GM10847 (cell line): ENCODE measurements around the gene CRHR1.

Experiments
- POLR2A ChIP-seq: IDR thresholded peaks from 2 replicates; pipeline ENCODE4 v1.6.1; 2011; ENCODE audit not compliant: insufficient read length; ENCODE audit errors: extremely low read depth

Gene CRHR1

DNA sequence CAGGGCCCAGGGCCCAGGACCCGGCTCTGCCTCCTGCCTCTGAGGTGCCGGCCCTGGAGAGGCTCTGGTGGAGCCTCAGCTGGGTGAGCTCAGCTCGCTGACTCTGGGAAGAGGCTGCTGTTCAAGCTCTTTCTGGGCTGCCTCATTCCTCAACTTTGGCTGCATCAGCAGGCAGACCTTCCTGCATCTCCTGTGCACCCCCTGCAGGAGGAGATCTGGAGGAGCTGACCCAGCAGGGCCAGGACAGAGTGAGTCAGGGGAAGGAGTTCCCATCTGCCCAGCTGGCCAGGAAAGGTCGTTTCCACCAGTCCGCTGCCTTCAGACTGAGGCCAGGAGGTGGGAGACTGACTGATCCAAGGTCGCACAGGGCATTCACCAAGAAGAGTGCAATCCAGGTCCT lies 10.7 kb downstream of the CRHR1 start:
- no peak for TF ChIP-seq POLR2A

DNA sequence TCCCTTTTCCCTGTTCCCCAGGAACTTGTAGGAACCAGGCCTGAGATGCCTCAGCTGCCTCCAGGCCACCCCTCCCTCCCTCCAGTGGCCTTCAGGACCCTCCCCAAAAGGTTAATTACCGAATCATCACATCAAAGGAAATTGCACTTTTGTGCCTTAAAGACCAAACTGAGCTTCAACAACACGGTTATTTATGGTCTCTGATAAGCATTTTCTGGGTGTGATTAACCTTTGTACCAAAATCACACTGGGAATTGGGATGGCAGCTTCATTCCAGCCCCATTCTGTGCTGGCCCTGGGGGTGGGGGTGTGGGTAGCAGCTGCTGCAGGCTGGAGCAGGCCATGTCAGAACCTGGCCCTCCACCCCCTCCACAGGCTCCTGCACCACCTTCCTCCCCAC lies 16.7 kb downstream of the CRHR1 start:
- TF ChIP-seq POLR2A: no peak

DNA sequence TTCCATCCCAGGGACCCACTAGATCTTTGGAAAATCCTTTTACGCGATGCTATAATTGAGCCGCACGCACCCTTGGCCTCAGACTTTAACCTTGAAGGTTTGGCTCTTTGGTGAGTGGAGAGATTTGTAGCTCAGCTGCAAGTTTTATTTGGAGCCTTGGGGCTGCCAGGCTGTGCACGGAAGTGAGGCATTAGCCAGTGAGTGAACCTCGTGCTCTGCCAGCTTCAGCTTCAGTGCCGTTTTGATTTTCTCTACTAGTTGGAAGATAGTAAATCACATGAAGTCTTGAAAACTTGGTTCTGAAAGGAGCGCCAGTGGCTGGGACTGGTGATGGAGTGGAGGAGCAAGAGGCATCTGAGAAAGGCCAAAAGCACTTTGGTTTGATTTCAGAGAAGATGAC lies 17.3 kb downstream of the CRHR1 start:
- no peak for TF ChIP-seq POLR2A

DNA sequence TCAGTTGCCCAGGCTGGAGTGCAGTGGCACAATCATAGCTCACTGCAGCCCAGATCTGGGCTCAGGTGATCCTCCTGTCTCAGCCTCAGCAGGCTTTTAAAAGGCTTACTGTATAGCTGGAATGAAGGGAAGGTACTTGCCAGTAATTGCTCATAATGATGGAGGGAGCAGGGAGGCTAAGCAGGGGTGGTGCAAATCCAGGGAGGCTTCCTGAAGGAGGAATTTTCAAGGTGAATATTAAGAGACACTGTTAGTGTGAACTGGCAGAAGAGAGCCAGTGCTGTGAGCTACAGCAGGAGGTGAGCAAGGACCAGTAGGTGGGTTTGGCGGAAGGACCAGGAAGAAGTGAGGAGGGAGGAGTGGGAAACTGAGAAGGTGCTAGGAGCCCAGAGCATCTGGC lies 24.7 kb downstream of the CRHR1 start:
- no peak for TF ChIP-seq POLR2A

DNA sequence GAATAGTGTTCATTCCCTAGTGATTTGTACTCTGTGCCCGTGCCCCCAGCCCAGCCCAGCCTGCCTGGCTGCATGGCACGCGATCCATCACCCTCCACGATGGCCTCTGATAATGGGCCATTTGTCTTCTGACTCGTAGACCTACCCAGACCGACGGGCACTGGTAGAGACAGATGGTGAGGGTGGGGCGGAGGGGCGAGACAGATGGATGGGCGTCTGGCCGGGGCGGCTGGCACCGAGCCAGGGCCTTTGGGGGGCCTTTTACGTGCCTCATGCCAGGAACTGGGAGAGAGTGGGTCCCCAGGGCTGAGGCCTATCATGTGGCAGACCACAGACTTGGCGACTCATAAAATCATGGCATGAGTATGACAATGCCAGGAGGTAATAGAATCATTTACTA lies 25.4 kb downstream of the CRHR1 start:
- no peak for TF ChIP-seq POLR2A

DNA sequence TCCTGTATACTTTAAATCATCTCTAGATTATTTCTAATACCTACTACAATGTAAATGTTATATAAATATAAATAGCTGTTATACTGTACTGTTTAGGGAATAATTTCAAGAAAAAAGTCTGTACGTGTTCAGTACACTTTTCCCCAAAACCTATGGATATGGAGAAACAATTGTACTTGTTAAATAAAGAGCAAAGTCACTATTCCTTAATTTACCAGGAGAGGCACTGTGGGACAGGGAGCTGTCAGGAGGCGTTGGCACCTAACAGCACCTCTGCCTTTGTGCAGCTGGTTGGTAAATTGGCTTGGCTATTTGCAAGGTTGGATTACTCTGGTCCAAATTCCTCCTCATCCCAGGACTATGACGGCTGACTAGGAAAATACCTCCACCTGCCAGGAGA lies 28.0 kb downstream of the CRHR1 start:
- no peak for TF ChIP-seq POLR2A

DNA sequence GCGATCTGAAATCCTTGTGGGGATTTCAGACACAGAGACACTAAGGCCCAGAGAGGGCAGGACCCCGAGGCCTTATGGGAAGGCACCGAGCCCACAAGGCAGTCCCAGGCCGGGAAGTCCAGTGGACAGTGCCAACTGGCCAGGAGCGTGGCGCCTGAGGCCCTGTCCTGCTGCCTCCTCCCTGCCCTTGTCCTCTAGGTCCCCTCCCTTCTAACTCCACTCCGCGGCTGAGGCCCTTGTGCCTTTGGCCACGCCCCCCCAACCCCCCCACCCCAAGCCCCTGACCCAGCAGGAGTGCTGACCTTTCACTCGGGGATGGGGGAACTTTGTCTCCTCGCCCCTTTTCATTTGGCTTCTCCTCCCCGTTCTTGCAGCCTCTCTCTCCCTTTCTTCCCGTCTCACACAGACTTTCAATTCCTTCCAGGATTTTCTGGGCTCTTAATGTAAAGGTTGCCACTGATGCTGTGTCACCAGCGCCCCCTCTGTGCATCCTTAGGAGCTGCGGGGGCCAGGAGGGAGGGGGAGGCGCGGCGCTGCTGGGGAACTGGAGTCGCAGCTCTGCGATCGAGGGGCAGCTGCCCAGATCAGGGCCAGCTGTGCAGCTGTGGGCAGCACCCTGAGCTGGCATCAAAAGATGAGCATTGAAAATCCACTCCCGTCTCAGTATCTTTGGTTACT lies 29.1 kb downstream of the CRHR1 start:
- TF ChIP-seq POLR2A: no peak

DNA sequence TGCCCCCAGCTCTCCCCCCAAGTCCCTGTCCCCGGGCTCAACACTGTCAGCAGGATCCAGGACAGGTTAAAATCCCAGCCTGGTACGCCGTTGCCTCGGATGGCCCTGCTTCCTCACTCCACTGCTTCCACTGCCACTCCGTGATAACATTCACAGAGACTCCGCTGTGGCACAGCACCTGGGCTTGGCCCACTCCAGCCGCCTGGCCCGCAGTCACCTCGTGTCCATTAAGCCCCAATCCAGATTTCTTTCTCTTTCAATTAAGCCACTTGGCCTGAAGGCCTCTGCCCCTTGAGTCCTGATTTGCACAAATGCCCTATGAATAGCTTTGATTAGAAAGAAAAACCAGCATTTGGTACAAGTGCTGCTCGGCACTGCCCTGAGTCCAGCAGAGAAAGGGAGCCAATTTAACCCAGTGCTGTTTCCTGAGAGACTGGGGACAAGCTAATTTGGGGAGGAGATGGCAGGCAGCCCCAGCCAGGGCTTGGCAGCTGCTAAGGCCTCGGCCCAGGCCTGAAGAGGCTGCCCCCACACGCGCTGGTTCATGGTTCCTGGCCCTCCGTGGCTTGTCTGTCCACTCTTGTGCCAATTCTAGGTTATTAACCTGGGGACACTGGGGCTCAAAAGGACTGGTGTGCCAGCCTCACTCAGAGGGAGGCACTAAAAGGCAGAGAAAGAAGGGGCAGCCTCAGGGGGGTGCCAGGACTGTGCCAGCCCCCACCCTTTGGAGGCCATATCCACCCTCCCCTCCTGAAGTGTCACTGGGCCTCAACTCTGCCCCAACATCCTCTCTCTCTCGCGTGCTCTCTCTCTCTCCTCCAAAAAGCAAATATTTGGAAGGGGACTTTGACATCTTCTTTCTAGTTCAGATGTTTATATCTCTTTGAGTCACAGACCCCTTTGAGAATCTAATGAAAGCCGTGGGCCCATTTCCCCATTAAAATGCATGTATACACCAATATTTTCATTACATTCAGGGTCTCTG lies 30.8 kb downstream of the CRHR1 start:
- TF ChIP-seq POLR2A: no peak

DNA sequence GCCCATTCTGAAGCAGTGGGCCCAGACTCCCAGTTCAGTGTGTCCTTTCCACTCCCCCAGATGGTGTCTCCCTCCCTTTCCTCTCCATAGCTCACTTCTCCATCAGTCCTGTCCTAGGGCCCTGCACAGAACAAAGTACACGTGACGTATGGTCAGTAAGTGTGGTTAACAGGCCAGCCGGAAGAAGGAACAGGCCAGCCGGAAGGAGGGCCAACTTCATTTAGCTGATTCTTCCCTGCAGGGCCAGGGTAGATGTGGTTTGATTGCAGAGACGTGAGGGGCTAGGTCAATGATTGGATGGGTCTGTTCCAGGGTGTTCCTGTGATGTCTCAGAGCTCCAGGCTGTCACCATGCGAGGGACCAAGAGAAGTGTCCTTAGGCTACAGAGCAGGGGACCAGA lies 31.6 kb downstream of the CRHR1 start:
- no peak for TF ChIP-seq POLR2A

DNA sequence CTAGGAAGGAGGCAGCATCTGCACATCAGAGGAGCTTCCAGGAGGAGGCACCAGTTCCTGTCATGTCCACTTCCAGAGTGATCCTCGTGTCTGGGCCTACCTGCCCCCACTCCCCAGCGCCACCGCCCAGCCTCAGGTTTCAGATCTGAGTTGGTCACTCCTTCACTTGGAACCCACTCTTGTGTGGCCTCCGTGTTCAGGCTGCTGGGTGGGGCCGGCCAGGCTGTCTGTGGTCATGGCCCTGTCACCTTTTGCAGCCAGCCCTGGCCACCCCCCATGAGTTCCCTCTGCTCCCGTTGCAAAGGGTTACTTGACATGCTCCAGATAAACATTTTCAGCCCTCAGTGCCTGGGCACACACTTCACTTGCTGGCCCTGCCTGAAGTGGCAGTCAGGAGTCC lies 33.9 kb downstream of the CRHR1 start:
- TF ChIP-seq POLR2A: no peak

DNA sequence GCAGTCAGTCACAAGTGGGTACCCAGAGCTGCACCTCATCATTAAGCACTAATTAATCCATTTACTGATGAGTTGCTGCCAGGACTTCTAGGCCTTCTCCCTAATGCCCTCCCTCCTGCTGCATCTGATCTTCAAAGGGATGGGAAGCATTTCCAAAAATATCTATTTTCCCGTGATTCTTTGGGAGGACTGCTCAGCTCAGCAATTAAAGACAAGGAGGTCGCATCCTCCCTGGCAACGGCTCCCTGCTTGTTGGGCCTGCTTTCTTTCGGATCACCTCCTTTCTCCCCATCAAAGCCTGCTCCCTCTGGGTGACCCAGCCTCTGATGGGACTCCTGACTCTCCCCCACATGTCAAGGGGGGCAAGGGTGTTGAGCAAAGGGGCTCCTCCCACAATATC lies 34.6 kb downstream of the CRHR1 start:
- TF ChIP-seq POLR2A: no peak

DNA sequence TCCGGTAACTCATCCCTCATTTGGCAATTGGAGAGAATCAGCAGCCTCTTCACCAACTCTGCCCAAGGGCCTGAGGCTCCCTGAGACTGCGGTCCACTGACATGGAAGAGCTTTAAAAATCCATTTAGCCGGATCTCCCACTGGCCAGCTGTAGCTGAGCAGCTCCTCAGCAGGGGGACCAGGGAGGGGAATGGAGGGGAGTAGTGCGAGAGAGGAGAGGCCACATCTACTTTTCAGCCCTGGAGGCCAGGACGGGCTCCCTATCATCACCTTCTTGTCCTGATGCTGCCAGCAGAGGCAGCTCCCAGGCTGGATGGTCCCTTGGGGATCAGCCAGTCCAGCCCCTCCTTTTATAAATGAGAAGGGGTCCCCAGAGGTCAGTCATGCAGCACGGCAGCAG lies 35.5 kb downstream of the CRHR1 start:
- TF ChIP-seq POLR2A: no peak

DNA sequence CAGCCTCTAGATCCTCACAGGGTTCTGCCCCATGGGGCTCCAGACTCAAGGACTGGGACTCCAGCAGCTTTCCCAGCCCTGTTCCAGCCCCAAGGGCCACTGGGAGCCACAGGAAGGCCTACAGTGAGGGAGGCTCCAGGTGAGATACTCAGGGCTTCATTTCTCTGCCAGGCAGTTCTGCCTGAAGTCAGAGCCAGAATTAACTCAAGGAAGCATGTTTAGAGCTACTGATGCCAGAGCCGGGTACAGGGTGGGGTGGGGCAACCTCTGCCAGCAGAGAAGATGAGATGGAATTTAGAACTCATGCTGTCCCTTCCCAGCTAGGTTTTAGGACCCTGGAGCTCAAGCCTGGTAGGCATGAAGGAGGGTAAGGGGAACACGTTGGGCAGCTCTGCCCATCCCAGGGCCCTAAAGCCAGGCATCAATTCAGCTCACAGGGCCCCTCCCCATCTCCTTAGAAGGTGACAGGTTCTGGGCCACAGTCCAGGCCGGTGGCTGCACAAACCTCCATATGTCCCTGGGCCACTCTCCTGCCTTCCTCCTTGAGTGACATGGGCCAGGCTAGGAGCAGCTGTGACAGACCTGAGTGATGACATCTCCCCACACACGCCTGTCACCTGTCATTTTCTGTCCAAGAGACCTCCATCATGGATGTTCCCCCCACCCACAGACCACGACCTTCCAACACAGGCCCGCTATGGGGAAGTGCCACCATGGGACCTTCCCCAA lies 36.1 kb downstream of the CRHR1 start:
- no peak for TF ChIP-seq POLR2A

DNA sequence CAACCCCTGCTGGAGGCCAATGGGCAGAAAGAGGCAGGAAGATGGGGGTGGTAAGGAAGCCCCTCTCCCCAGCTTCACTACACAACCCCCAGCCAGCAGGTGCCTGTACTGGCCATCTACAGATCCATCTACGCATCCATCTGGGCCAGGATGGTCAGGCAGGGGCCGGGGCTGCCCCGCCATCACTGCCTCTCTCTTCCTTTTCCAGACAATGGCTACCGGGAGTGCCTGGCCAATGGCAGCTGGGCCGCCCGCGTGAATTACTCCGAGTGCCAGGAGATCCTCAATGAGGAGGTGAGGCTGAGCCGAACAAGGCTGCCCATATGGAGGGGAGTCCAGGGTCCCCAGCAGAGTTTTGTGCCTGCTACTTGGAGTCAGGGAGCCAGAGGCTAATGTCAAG lies 37.0 kb downstream of the CRHR1 start:
- no peak for TF ChIP-seq POLR2A

DNA sequence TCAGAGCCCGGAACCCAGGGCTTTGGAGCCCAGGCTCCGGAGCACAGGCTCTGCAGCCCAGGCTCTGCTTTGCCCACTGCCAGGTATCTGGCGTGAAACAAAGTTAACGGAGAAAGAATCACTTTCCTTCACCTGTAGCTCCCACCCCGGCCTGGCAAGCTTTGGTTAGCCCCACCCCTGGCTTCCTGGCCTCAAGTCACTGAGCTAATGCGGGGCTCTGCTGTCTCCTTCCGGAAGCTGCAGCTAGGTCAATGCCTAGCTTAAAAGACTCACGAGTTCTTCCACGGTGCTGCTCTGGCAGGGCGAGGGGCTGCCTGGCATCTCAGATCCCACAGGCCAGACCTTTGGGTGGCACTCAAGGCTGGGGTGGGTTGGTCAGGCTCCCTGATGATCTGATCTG lies 39.5 kb downstream of the CRHR1 start:
- TF ChIP-seq POLR2A: no peak

DNA sequence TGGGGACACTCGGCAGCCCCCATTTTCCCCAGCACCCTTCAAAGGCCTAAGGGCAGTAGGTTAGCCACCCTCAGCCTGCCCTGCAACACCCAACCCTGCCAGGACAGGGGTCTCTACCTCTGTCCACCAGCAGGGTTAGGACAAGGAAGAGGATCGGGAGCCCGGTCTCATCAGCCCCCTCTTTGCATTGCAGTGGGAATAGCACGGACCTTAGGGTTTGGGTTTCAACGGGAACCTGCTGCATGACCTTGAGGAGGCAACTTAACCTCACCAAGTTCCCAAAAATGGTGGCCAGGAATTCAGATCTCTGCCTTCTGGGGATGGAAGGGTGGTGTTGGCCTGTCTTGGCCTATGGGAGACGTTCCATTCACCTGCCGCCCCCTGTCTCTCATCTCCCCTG lies 40.4 kb downstream of the CRHR1 start:
- no peak for TF ChIP-seq POLR2A

DNA sequence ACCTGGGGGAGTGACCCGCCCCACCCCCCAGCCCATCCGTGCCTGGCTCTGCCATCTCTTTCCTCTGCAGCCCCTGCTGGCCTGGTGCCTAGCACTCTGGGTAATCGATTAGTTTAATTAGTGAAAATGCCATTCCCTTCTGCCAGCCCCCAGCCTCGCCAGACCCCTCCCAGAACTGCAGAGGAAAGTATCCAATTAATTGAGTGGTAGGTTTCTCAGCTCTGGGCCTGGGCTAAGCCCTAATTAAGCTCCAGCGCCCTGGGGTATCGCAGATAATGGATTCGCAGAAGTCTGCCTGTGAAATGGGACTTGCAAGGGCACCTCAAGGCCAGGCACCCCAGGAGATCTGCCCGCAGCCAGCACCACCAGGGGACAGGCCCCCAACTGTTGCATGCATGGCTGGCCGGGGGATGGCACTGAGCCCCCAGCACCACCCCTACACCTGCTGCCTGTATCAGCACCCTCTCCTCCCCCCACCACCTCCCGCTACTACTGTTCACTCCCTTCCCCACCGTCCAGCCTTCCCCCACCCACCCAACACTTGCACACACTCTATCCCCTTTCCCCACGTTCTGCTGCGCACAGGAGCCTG lies 40.9 kb downstream of the CRHR1 start:
- TF ChIP-seq POLR2A: no peak
